Right lobe of liver (tissue), 4 donors: ENCODE data around the gene ENC1.

ENCODE experiments used
- POLR2A ChIP-seq: fragments of 450-650 bp; IDR thresholded peaks from one replicate; pipeline ENCODE4 v1.6.1; 2017; ENCODE audit warnings: antibody characterized with exemption, mild to moderate bottlenecking
- TF ChIP-seq, protein P1 (sequence below), 4 donors: fragments of 200-600 bp in 3 of 4; fragments of 450-650 bp in 1 of 4; IDR thresholded peaks; one replicate each; pipeline versions ENCODE4 v1.5.1 to v1.8.0; 2016 to 2022; ENCODE audit warnings: antibody characterized with exemption in 4 of 4, mild to moderate bottlenecking in 2 of 4
- donor health status: DM: no; HTN: no; CAD: no.
- donor health status: DM: no; HTN: no; CAD: no.
- donor health status: DM: no; HTN: yes; CAD: no.

DNA sequence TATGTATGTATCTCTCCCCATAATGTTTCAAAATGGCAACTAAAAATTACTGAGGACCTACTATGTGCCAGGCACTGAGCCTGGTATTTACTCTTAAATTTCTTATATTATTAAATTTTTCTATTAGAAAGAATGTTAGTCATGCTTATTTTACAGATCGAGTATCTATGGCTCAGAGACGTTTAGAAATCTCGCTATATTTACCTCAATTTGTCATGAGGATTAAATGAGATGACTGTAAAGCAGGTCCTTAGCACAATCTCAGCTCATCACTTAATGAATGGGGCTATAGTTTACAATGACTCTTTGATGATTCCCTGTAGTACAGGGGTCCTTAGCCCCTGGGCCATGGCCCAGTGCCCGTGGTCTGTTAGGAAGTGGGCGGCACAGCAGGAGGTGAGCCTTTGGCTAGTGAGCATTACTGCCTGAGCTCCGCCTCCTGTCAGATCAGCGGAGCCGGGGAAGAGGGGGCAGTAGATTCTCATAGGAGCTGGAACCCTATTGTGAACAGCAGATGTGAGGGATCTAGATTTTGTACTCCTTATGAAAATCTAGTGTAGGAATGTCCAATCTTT lies 15.5 kb downstream of the ENC1 start:
- TF ChIP-seq POLR2A = no peak
- TF ChIP-seq, protein P1, sequence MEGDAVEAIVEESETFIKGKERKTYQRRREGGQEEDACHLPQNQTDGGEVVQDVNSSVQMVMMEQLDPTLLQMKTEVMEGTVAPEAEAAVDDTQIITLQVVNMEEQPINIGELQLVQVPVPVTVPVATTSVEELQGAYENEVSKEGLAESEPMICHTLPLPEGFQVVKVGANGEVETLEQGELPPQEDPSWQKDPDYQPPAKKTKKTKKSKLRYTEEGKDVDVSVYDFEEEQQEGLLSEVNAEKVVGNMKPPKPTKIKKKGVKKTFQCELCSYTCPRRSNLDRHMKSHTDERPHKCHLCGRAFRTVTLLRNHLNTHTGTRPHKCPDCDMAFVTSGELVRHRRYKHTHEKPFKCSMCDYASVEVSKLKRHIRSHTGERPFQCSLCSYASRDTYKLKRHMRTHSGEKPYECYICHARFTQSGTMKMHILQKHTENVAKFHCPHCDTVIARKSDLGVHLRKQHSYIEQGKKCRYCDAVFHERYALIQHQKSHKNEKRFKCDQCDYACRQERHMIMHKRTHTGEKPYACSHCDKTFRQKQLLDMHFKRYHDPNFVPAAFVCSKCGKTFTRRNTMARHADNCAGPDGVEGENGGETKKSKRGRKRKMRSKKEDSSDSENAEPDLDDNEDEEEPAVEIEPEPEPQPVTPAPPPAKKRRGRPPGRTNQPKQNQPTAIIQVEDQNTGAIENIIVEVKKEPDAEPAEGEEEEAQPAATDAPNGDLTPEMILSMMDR (IDR thresholded peaks at IDR 0.05) = no peak
